GM18868 (cell line): Measurements from ENCODE around the gene HDAC7.
"Not testable (repeated sequence)": the region's sequence is repeated elsewhere in the genome, so short reads cannot be mapped to it uniquely, and the experiment has no call there.

Experiments used
- ATAC-seq: cut with Tn5 transposase; IDR thresholded peaks from one replicate; pipeline ENCODE4 v1.9.1; 2021; ENCODE audit warnings: mild to moderate bottlenecking, moderate library complexity; ENCODE audit not compliant: unreplicated experiment

Gene HDAC7

GRCh38 chr12:47815447-47815846 lies 4.3 kb downstream of the HDAC7 start:
- ATAC-seq: not testable (repeated sequence)

- no peak for ATAC-seq
Observed at GRCh38 chr12:47814539-47815170, 5.0 kb downstream of the HDAC7 start.

- peak; percentile 26 for ATAC-seq
Observed at GRCh38 chr12:47813511-47814196, 6.0 kb downstream of the HDAC7 start.

- peak; percentile 71 for ATAC-seq
Observed at GRCh38 chr12:47812797-47813510, 6.7 kb downstream of the HDAC7 start.

GRCh38 chr12:47811581-47812484 lies 7.9 kb downstream of the HDAC7 start:
- no peak for ATAC-seq

- no peak for ATAC-seq
Observed at GRCh38 chr12:47811072-47811396, 8.7 kb downstream of the HDAC7 start.

GRCh38 chr12:47809518-47809917 lies 10.2 kb downstream of the HDAC7 start:
- not testable (repeated sequence) for ATAC-seq

- ATAC-seq: no peak
Observed at GRCh38 chr12:47808574-47809365, 10.9 kb downstream of the HDAC7 start.

- peak; percentile 25 for ATAC-seq
Observed at GRCh38 chr12:47808050-47808449, 11.7 kb downstream of the HDAC7 start.

- no peak for ATAC-seq
Observed at GRCh38 chr12:47807338-47807737, 12.4 kb downstream of the HDAC7 start.

- no peak for ATAC-seq
Observed at GRCh38 chr12:47805417-47805816, 14.3 kb downstream of the HDAC7 start.

GRCh38 chr12:47804171-47804570 lies 15.5 kb downstream of the HDAC7 start:
- ATAC-seq: no peak

- no peak for ATAC-seq
Observed at GRCh38 chr12:47803191-47803875, 16.4 kb downstream of the HDAC7 start.

GRCh38 chr12:47802312-47802711 lies 17.4 kb downstream of the HDAC7 start:
- ATAC-seq: no peak

GRCh38 chr12:47801904-47802246 lies 17.8 kb downstream of the HDAC7 start:
- ATAC-seq: no peak

GRCh38 chr12:47801170-47801903 lies 18.4 kb downstream of the HDAC7 start:
- no peak for ATAC-seq

GRCh38 chr12:47800582-47800981 lies 19.1 kb downstream of the HDAC7 start:
- no peak for ATAC-seq

GRCh38 chr12:47799357-47799955 lies 20.2 kb downstream of the HDAC7 start:
- no peak for ATAC-seq
